Erythroblast (primary cell): ENCODE measurements around the gene TMEM119.

Experiments
- GATA1 ChIP-seq: IDR thresholded peaks from 2 replicates; pipeline ENCODE4 v1.6.1; 2011; ENCODE audit warnings: low read depth, mild to moderate bottlenecking, control low read depth, low read length, moderate library complexity
- POLR2A ChIP-seq: IDR thresholded peaks from 2 replicates; pipeline ENCODE4 v1.6.1; 2011; ENCODE audit warnings: mild to moderate bottlenecking, low read length

DNA sequence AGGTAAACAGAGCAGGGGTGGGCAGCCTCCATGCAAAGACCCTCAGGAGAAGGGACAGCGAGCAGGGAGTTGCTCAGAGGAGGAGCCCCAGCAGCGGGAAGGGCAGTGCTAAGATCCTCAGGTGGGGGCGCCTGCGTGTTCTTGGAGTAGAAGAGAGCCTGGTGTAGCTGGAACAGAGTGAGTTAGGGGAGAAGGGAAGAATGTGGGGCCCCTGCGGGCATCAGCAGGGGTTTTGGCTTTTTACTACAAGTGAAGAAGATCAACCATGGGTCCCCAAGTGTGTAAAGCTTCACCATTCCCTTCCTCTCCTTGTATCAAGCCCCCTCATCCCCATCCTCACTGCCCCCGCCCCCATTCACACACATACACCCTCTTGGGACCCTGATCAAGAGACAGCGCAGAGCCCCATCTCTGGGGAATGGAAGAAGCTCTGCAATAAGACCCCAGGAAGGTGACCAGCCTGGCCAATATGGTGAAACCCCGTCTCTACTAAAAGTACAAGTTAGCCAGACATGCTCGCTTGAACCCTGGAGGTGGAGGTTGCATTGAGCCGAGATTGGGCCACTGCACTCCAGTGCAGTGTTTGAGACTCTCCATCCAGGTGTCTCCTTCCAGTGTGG is 10.2 kb upstream of the TMEM119 start:
- TF ChIP-seq POLR2A (no peak), GATA1 (no peak)
